CD14-positive monocyte (primary cell): ENCODE data around the gene DUSP12. TPM values are rescaled to one million over a fixed set of nuclear protein-coding genes. Genes with fewer than 3 reads are reported as not detected.

Experiments
- DNase-seq, 3 donors: peaks; one replicate each; pipeline ENCODE4 v3.0.0-alpha.2; 2011 to 2022
- H2AFZ ChIP-seq: 2 replicates; pipeline ENCODE4 v1.6.0; 2012; ENCODE audit warnings: mild to moderate bottlenecking, low read depth, low read length, inconsistent platforms; ENCODE audit not compliant: insufficient read depth, poor library complexity, severe bottlenecking
- H3K27ac ChIP-seq, 2 donors: 1 replicate in 1 of 2; 2 replicates in 1 of 2; pipeline ENCODE4 v1.5.1; 2012 to 2013; ENCODE audit warnings: low read length in 2 of 2, control low read depth in 1 of 2, inconsistent platforms in 1 of 2, low read depth in 1 of 2, mild to moderate bottlenecking in 1 of 2
- H3K27me3 ChIP-seq, 2 donors: one replicate each; pipeline versions ENCODE4 v1.6.0 to v1.6.1; 2011 to 2013; ENCODE audit warnings: low read length in 2 of 2; ENCODE audit not compliant: control insufficient read depth in 2 of 2, insufficient read depth in 2 of 2
- H3K36me3 ChIP-seq, 2 donors: replicated peaks in 1 of 2; 1 replicate in 1 of 2; 2 replicates in 1 of 2; pipeline versions ENCODE4 v1.5.1 to v1.6.1; 2012 to 2013; ENCODE audit warnings: low read length in 2 of 2, control low read depth in 1 of 2, inconsistent platforms in 1 of 2, mild to moderate bottlenecking in 1 of 2; ENCODE audit not compliant: insufficient read depth in 2 of 2, control insufficient read depth in 1 of 2
- H3K4me1 ChIP-seq, 2 donors: 1 replicate in 1 of 2; 2 replicates in 1 of 2; pipeline versions ENCODE4 v1.5.1 to v1.6.1; 2012 to 2013; ENCODE audit warnings: low read length in 2 of 2, control low read depth in 1 of 2, inconsistent platforms in 1 of 2, mild to moderate bottlenecking in 1 of 2, moderate library complexity in 1 of 2; ENCODE audit not compliant: insufficient read depth in 2 of 2, control insufficient read depth in 1 of 2
- H3K4me2 ChIP-seq: replicated peaks from 2 replicates; pipeline ENCODE3; 2012; ENCODE audit warnings: low read length, moderate library complexity, mild to moderate bottlenecking; ENCODE audit not compliant: poor library complexity, severe bottlenecking; ENCODE audit errors: extremely low read depth
- H3K4me3 ChIP-seq, 3 experiments: fragments of 200-600 bp in 1 of 3; sonication (generic) in 1 of 3; replicated peaks in 1 of 3; 1 replicate in 2 of 3; 2 replicates in 1 of 3; pipeline ENCODE4 v1.5.1; 2011 to 2013; ENCODE audit warnings: low read length in 3 of 3, mild to moderate bottlenecking in 3 of 3, control low read depth in 2 of 3, low read depth in 2 of 3, inconsistent platforms in 1 of 3, moderate library complexity in 1 of 3
- H3K79me2 ChIP-seq: 2 replicates; pipeline ENCODE4 v1.6.0; 2012; ENCODE audit warnings: mild to moderate bottlenecking, control low read depth, inconsistent platforms, low read length, moderate library complexity; ENCODE audit not compliant: insufficient read depth
- H3K9ac ChIP-seq: 2 replicates; pipeline ENCODE4 v1.6.0; 2017; ENCODE audit warnings: low read length, mild to moderate bottlenecking; ENCODE audit not compliant: insufficient read depth, poor library complexity, severe bottlenecking
- H3K9me3 ChIP-seq, 2 donors: replicated peaks in 1 of 2; 1 replicate in 1 of 2; 2 replicates in 1 of 2; pipeline versions ENCODE4 v1.5.1 to v1.6.1; 2012 to 2013; ENCODE audit warnings: low read length in 2 of 2, control low read depth in 1 of 2; ENCODE audit not compliant: control insufficient read depth in 1 of 2, insufficient read depth in 1 of 2
- H4K20me1 ChIP-seq: 2 replicates; pipeline ENCODE4 v1.6.0; 2012; ENCODE audit warnings: mild to moderate bottlenecking, low read length, control low read depth, moderate library complexity; ENCODE audit not compliant: insufficient read depth
- H3K27ac Mint-ChIP-seq, 7 donors: one replicate each; pipeline ENCODE4 v1.8.0; 2020; ENCODE audit warnings: mild to moderate bottlenecking in 7 of 7, mixed read lengths in 7 of 7, moderate library complexity in 6 of 7, inconsistent platforms in 2 of 7
- H3K27me3 Mint-ChIP-seq, 3 donors: one replicate each; pipeline ENCODE4 v1.8.0; 2021 to 2022; ENCODE audit warnings: low read depth in 3 of 3, mild to moderate bottlenecking in 3 of 3, mixed read lengths in 3 of 3, moderate library complexity in 3 of 3, inconsistent platforms in 1 of 3
- H3K36me3 Mint-ChIP-seq, 2 donors: one replicate each; pipeline ENCODE4 v1.8.0; 2020; ENCODE audit warnings: mixed read lengths in 2 of 2, inconsistent platforms in 1 of 2, mild to moderate bottlenecking in 1 of 2
- H3K4me1 Mint-ChIP-seq: one replicate; pipeline ENCODE4 v1.8.0; 2020; ENCODE audit warnings: mild to moderate bottlenecking, mixed read lengths
- H3K4me3 Mint-ChIP-seq, 2 donors: one replicate each; pipeline ENCODE4 v1.8.0; 2020; ENCODE audit warnings: mild to moderate bottlenecking in 2 of 2, mixed read lengths in 2 of 2, moderate library complexity in 1 of 2
- H3K9me3 Mint-ChIP-seq, 7 donors: one replicate each; pipeline ENCODE4 v1.8.0; 2020 to 2022; ENCODE audit warnings: mixed read lengths in 7 of 7, mild to moderate bottlenecking in 6 of 7, moderate library complexity in 6 of 7, inconsistent platforms in 2 of 7
- WGBS: methylation state at CpG from one replicate; pipeline ENCODE4 v1.1.5; 2013; ENCODE audit warnings: missing lambda C conversion rate; ENCODE audit not compliant: insufficient coverage; 5-methylcytosine and 5-hydroxymethylcytosine counted together
- intact Hi-C, 2 donors: fragments of 100-400 bp; cut with micrococcal nuclease; formaldehyde crosslinking; loops; one replicate each; pipeline versions ENCODE4 v1.15.0 to v1.15.1; 2023
- polyA plus RNA-seq, 3 donors: library from polyadenylated mRNA; depleted of rRNA in 1 of 3; unstranded in 2 of 3; stranded (reverse) in 1 of 3; fragments of 300-500 nt in 2 of 3; fragments of >200 nt in 1 of 3; fragmentation: Illumina TruSeq in 2 of 3; gene quantifications; 1 replicate in 2 of 3; 2 replicates in 1 of 3; pipeline ENCODE4 v1.2.3, GENCODE V29; 2012 to 2021
- TF ChIP-seq, protein P1 (sequence below): fragments of 200-600 bp; IDR thresholded peaks from one replicate; pipeline ENCODE4 v1.8.0; 2022; ENCODE audit warnings: antibody characterized with exemption, mild to moderate bottlenecking

Gene DUSP12
- polyA plus RNA-seq, 3 donors: 19.0 to 32.0 (median 30.5) TPM

DNA sequence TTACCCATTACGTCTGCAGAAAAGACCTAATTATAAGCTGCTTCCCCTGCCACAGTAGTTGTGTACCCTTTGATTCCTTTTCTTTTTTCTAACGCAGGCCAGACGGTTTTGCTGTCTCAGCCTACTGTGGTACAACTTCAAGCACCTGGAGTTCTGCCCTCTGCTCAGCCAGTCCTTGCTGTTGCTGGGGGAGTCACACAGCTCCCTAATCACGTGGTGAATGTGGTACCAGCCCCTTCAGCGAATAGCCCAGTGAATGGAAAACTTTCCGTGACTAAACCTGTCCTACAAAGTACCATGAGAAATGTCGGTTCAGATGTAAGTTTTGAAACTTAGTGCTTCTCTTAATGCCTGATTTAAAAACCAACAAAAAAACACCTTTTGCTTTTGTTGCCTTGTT, 52.4 kb downstream of the DUSP12 start:
- Histone ChIP-seq H3K9ac (no peak overlapping the region), H4K20me1 (peaks cover 17% of the 10 kb centered on the region), H3K9me3 (no peaks in the 10 kb centered on the region), H3K27me3 (no peaks in the 10 kb centered on the region), H3K4me2 (no peak overlapping the region), H3K4me3 (no peak overlapping the region), H2AFZ (no peak overlapping the region), H3K79me2 (no peaks in the 10 kb centered on the region), H3K27ac (no peak overlapping the region), H3K4me1 (no peaks in the 10 kb centered on the region), H3K36me3 (peaks cover 80 to 99% of the 10 kb centered on the region in 2 donors)
- H3K9me3 Mint-ChIP-seq: no peaks in the 10 kb centered on the region
- H3K4me3 Mint-ChIP-seq: no peak overlapping the region
- H3K36me3 Mint-ChIP-seq: peaks cover 75 to 86% of the 10 kb centered on the region in 2 donors
- no peak for DNase-seq
- no peak overlapping the region for H3K27ac Mint-ChIP-seq
- TF ChIP-seq, protein P1, sequence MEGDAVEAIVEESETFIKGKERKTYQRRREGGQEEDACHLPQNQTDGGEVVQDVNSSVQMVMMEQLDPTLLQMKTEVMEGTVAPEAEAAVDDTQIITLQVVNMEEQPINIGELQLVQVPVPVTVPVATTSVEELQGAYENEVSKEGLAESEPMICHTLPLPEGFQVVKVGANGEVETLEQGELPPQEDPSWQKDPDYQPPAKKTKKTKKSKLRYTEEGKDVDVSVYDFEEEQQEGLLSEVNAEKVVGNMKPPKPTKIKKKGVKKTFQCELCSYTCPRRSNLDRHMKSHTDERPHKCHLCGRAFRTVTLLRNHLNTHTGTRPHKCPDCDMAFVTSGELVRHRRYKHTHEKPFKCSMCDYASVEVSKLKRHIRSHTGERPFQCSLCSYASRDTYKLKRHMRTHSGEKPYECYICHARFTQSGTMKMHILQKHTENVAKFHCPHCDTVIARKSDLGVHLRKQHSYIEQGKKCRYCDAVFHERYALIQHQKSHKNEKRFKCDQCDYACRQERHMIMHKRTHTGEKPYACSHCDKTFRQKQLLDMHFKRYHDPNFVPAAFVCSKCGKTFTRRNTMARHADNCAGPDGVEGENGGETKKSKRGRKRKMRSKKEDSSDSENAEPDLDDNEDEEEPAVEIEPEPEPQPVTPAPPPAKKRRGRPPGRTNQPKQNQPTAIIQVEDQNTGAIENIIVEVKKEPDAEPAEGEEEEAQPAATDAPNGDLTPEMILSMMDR: no peak
- no peaks in the 10 kb centered on the region for H3K27me3 Mint-ChIP-seq
- intact Hi-C loops: no loop called here
- H3K4me1 Mint-ChIP-seq: no peaks in the 10 kb centered on the region
- WGBS: 63% methylated on average over 2 of the region's 7 CpGs

DNA sequence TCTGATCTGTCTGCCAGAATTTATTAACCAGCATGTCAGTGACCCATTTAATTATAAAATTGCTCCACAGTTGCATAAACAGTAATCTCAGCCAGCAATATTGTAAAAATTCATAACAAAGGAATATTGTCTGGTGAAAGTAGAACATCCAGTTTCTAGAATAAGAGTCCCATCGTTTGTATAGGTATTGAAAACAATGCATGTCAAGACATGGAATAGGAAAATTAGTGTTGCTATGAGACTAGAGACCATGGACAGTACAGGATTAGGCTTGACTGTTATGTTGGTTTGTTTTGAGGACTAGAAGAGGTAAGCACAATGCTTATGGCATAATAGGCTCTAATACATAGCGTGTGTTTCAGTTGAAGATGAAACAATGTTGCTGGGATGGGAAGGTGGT, 53.6 kb downstream of the DUSP12 start:
- Histone ChIP-seq H3K36me3 (peaks cover 70 to 89% of the 10 kb centered on the region in 2 donors), H3K79me2 (no peaks in the 10 kb centered on the region), H3K9ac (no peak overlapping the region), H3K27me3 (no peaks in the 10 kb centered on the region), H3K9me3 (no peaks in the 10 kb centered on the region), H4K20me1 (peaks cover 22% of the 10 kb centered on the region), H3K4me1 (no peaks in the 10 kb centered on the region), H2AFZ (no peak overlapping the region), H3K4me2 (no peak overlapping the region), H3K4me3 (no peak overlapping the region), H3K27ac (no peak overlapping the region)
- TF ChIP-seq, protein P1: no peak
- intact Hi-C loops: no loop called here
- 100% methylated on average over 1 of the region's 2 CpGs for WGBS
- Mint-ChIP-seq H3K9me3 (no peaks in the 10 kb centered on the region), H3K27ac (peak overlapping the region in 1 of 7 donors; percentile 1), H3K27me3 (no peaks in the 10 kb centered on the region), H3K4me1 (no peaks in the 10 kb centered on the region), H3K4me3 (no peak overlapping the region), H3K36me3 (peaks cover 64 to 77% of the 10 kb centered on the region in 2 donors)
- DNase-seq: no peak
